Fibroblast of villous mesenchyme (primary cell): ENCODE results near the gene LPCAT3. TPM values are rescaled to one million over a fixed set of nuclear protein-coding genes. Genes with fewer than 3 reads are reported as not detected.
A peak's percentile ranks its signal among the peaks of the same experiment; 100 is the strongest.

Experiments
- DNase-seq: peaks from one replicate; pipeline ENCODE4 v3.0.0-alpha.2; 2010; ENCODE audit warnings: low read depth
- H3K4me3 ChIP-seq: 2 replicates; pipeline ENCODE4 v1.5.1; 2011; ENCODE audit warnings: low read depth, mild to moderate bottlenecking, low read length
- total RNA-seq: library from RNA; depleted of rRNA; stranded (reverse); fragments of >200 nt; gene quantifications from 2 replicates; pipeline ENCODE4 v1.2.3, GENCODE V29; 2012
- TF ChIP-seq, protein P1 (sequence below): IDR thresholded peaks from 2 replicates; pipeline ENCODE4 v1.5.1; 2012; ENCODE audit warnings: low read depth, mild to moderate bottlenecking, low read length; ENCODE audit not compliant: insufficient read depth

Gene LPCAT3
- total RNA-seq, 1 donor: 26.3 TPM

DNA sequence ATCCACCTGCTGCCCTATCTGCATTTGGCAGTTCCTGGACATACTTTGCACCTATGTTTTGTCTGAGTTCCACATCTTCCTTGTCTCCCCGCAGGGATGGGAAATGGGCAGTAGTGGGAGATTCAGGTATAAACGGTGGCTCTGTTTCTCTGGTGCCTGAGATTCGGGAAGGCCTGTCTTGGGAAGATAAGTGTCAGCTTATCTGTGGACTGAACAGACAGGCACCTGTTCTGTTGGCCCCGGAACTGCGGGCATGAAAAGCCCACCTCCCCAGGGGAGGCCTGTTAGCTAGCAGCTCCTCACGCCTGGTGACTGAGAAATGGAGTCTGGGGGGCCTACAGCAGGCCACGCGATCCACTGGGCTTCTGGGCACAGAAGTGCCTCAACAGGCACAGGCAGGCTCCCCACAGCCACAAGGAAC is 53.7 kb downstream of the LPCAT3 start:
- no peak overlapping the region for H3K4me3 ChIP-seq
- no peak for DNase-seq
- TF ChIP-seq, protein P1, sequence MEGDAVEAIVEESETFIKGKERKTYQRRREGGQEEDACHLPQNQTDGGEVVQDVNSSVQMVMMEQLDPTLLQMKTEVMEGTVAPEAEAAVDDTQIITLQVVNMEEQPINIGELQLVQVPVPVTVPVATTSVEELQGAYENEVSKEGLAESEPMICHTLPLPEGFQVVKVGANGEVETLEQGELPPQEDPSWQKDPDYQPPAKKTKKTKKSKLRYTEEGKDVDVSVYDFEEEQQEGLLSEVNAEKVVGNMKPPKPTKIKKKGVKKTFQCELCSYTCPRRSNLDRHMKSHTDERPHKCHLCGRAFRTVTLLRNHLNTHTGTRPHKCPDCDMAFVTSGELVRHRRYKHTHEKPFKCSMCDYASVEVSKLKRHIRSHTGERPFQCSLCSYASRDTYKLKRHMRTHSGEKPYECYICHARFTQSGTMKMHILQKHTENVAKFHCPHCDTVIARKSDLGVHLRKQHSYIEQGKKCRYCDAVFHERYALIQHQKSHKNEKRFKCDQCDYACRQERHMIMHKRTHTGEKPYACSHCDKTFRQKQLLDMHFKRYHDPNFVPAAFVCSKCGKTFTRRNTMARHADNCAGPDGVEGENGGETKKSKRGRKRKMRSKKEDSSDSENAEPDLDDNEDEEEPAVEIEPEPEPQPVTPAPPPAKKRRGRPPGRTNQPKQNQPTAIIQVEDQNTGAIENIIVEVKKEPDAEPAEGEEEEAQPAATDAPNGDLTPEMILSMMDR: no peak

DNA sequence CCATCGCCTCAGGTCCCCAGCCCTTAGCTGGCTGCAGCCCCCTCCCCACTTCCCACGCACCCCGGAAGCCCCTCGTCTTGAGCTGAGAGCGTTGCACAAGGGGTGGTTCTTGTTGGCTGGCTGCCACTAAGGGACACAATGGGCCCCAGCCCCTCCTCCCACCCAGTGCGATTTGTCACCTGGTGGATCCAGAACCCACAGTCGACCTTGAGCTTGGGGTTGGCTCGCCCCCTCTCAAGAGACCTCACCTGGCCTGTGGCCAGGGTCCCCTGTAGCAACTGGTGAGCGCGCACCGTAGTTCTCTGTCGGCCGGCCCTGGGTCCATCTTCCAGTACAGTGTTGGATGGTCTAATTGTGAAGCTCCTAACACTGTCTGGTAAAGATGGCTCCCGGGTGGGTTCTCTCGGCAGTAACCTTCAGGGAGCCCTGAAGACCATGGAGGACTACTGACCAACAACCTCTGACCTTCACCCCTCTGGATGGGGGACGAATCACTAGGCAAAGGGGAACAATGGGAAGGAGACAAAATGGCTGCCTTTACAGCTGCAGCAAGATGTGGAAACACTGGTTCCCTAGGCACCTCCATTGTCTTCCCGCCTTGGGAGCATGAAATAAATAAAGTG is 54.4 kb downstream of the LPCAT3 start:
- TF ChIP-seq, protein P1: no peak
- no peak for DNase-seq
- no peak overlapping the region for H3K4me3 ChIP-seq

DNA sequence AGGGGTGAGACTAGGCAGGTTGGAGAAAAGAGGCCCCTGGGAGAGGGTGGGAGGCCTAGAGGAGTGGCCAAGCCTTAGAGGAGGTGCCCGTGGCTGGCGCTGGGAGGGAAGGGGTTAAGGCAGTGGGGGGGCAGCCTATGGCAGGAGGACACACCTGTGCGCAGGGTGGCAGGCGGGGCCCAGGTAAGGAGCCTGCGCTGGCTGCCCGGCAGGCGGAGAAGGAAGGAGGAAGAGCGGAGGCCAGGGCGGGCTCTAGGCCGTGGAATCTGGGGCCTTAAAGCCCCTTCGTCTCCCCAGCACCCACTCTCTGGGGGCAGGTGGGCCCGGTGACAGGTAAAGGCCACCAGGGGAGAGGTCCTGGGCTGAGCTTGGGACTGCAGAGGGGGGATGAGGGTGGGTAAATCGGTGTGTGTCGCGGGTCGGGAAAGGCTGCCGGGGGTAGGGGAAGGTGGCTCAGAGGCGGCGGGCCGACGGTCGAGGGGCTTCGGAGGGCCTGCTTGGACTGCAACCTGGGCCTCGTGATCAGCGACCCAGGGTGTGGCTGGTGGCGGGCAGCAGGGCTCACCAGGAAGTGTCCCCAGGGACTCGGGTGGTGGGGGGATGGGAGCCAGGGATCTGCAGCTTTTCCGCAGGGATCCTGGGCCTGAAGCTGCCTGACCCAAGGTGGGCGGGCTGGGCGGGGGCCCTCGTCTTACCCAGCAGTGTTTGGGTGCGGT is 55.1 kb downstream of the LPCAT3 start:
- no peak overlapping the region for H3K4me3 ChIP-seq
- no peak for DNase-seq
- TF ChIP-seq, protein P1: no peak

DNA sequence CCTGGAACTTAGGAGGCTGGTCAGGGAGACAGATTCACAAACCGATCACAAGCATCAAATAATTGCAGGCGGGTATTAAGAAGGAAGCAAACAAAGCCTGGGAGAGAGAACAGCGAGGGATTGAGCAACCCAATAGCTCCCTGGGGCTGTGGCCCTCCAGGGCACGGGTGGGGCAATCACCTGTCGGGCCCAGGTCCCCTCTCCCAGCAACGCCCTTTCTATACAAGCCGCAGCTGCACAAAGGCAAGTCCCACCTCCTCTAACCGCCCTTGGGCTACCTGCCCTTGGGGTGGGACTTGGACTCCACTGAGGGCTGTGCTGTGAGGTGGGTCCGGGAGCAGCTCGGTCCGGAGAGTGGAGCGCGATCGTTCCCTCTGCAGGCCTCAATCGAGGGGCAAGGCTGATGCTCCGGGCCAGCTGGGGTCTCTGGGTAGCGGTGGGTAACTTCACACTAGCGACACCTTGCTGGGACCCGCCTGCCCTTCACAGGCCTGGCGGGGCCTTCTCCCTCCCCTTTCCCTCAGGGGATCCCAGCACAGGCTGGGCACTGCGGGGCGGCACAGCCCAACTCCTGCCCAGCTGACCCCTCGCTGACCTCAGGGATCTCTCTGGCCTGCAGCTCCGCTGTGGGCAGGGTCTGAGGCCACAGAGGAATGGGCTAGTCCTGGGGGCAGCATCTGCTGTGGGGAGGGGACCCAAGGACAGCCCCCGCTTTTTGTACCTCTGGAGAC is 55.8 kb downstream of the LPCAT3 start:
- TF ChIP-seq, protein P1: no peak
- no peak overlapping the region for H3K4me3 ChIP-seq

DNA sequence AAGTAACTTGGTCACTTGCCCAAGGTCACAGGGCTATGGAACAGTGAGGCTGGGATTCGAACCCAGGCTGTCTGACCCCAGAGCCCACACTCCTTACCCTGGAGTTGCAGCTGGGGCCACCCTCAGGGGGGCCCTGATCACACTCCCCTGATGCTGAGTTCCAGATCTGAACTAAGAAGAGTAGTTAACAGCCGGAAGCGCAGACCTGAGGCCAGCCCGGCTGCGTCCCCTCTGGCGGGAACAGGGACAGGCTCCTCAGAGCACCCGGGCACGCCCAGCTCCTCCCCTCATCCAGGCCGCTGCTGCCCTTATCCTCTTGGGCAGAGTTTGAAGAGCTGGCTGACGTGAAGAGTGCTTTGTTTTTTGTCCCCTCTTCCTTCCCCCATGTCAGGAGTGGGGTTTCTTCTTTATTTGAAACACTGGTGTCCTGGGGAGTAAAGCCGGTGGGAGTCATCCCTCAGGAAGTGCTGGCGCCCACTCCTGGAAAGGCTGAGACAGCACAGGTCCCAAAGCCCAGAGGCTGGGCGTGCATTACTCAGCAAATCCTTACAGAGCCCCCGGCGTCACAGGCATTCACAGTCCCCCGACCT is 56.5 kb downstream of the LPCAT3 start:
- H3K4me3 ChIP-seq: peak overlapping the region; percentile 39
- TF ChIP-seq, protein P1: peak; percentile 61
- peak; percentile 81 for DNase-seq

More for the DNA sequence above, 55.8 kb downstream of the LPCAT3 start:
- DNase-seq: no peak

DNA sequence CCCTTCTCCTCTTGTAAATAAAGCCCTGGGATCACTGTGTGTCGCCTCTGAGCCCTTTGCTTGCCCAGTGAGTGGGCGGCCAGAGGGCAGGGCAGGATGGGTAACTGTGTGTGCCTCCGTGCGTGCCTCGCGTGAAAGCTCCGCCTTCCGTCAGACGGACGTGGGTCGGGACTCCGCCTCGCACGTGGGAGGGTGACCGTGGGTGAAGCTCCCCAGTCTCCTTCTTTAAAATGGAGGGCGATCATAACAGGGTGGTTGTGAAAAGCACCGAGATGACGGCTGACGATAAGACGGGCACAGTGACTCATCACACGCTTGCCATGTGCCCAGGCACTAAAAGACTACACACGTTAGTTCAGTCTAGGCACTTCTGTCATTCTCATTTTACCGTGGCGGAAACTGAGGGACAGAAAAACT is 57.0 kb downstream of the LPCAT3 start:
- H3K4me3 ChIP-seq: peak overlapping the region; percentile 39
- TF ChIP-seq, protein P1: no peak
- DNase-seq: peak; percentile 78
